Measurements from ENCODE around the gene TP53BP2.

GRCh38 chr1:223737342-223737741, 108.4 kb downstream of the TP53BP2 start:
- TF ChIP-seq CTCF (IDR thresholded peaks at IDR 0.05; ENCODE audit: extremely low read depth in 1 of 2, insufficient read depth in 1 of 2, low read depth in 1 of 2, low read length in 2 of 2): no peak
- TF ChIP-seq FOS (IDR thresholded peaks at IDR 0.05; ENCODE audit: borderline replicate concordance, insufficient read depth, low read length): no peak
- TF ChIP-seq POLR2A (IDR thresholded peaks at IDR 0.05; ENCODE audit: low read depth, low read length): no peak
- TF ChIP-seq EZH2 (IDR thresholded peaks at IDR 0.05; ENCODE audit: borderline replicate concordance, low read depth, low read length, severe bottlenecking): no peak
